ENCODE measurements around the gene GRID1.

The GRID1 gene

GRCh38 chr10:85986777-85987176 is 379.8 kb downstream of the GRID1 start:
- no peak for TF ChIP-seq CTCF (conservative IDR thresholded peaks at IDR 0.05; ENCODE audit: low read depth, low read length)
- DNase-seq (ENCODE audit: low read depth), result no peak
- H3K4me3 ChIP-seq (ENCODE audit: low read depth, low read length), result no peak overlapping the region

GRCh38 chr10:85983051-85983450 is 383.5 kb downstream of the GRID1 start:
- no peak for DNase-seq (ENCODE audit: low read depth)
- H3K4me3 ChIP-seq (ENCODE audit: low read depth, low read length), result no peak overlapping the region
- no peak for TF ChIP-seq CTCF (conservative IDR thresholded peaks at IDR 0.05; ENCODE audit: low read depth, low read length)

GRCh38 chr10:85979598-85979997 is 387.0 kb downstream of the GRID1 start:
- no peak for DNase-seq (ENCODE audit: low read depth)
- H3K4me3 ChIP-seq (ENCODE audit: low read depth, low read length), result no peak overlapping the region
- no peak for TF ChIP-seq CTCF (conservative IDR thresholded peaks at IDR 0.05; ENCODE audit: low read depth, low read length)

- DNase-seq (ENCODE audit: low read depth), result no peak
- no peak for TF ChIP-seq CTCF (conservative IDR thresholded peaks at IDR 0.05; ENCODE audit: low read depth, low read length)
- no peak overlapping the region for H3K4me3 ChIP-seq (ENCODE audit: low read depth, low read length)
These were observed 387.8 kb downstream of the GRID1 start for GRCh38 chr10:85978566-85979358.

GRCh38 chr10:85977642-85978041 is 389.0 kb downstream of the GRID1 start:
- TF ChIP-seq CTCF (conservative IDR thresholded peaks at IDR 0.05; ENCODE audit: low read depth, low read length), result no peak
- no peak for DNase-seq (ENCODE audit: low read depth)

GRCh38 chr10:85976267-85976793 is 390.3 kb downstream of the GRID1 start:
- no peak for DNase-seq (ENCODE audit: low read depth)
- H3K4me3 ChIP-seq (ENCODE audit: low read depth, low read length), result no peak overlapping the region
- no peak for TF ChIP-seq CTCF (conservative IDR thresholded peaks at IDR 0.05; ENCODE audit: low read depth, low read length)

More at GRCh38 chr10:85977642-85978041, 389.0 kb downstream of the GRID1 start:
- no peak overlapping the region for H3K4me3 ChIP-seq (ENCODE audit: low read depth, low read length)

GRCh38 chr10:85971494-85971893 is 395.1 kb downstream of the GRID1 start:
- no peak overlapping the region for H3K4me3 ChIP-seq (ENCODE audit: low read depth, low read length)
- TF ChIP-seq CTCF (conservative IDR thresholded peaks at IDR 0.05; ENCODE audit: low read depth, low read length), result no peak
- DNase-seq (ENCODE audit: low read depth), result no peak

Measured in choroid plexus epithelial cell (primary cell).